WTC11 (cell line): ENCODE data around the gene MAPKAP1. TPM values are rescaled to one million over a fixed set of nuclear protein-coding genes. Genes with fewer than 3 reads are reported as not detected.

Source experiments
- AFF4 ChIP-seq: sonication (generic); formaldehyde crosslinking; IDR thresholded peaks from 2 replicates; pipeline ENCODE4 v1.8.1; 2023; ENCODE audit warnings: mild to moderate bottlenecking, missing genetic modification reagents, borderline replicate concordance
- ATF3 ChIP-seq: sonication (generic); formaldehyde crosslinking; conservative IDR thresholded peaks from 2 replicates; pipeline ENCODE4 v1.8.1; 2022; ENCODE audit warnings: mild to moderate bottlenecking, missing genetic modification reagents
- CDX4 ChIP-seq: fragments of 250-450 bp; sonication (Bioruptor Pico); IDR thresholded peaks from 2 replicates; pipeline ENCODE4 v1.9.0; 2021; ENCODE audit warnings: moderate library complexity, mild to moderate bottlenecking, inconsistent platforms, borderline replicate concordance
- CTCF ChIP-seq: fragments of 200-600 bp; IDR thresholded peaks from 2 replicates; pipeline ENCODE4 v1.8.0; 2022; ENCODE audit warnings: antibody characterized with exemption
- E2F4 ChIP-seq: sonication (generic); formaldehyde crosslinking; IDR thresholded peaks from 2 replicates; pipeline ENCODE4 v1.8.1; 2022; ENCODE audit warnings: low read depth, mild to moderate bottlenecking, moderate library complexity, missing genetic modification reagents, borderline replicate concordance
- E2F5 ChIP-seq: sonication (generic); formaldehyde crosslinking; IDR thresholded peaks from 2 replicates; pipeline ENCODE4 v1.8.1; 2022; ENCODE audit warnings: mild to moderate bottlenecking, moderate library complexity, missing genetic modification reagents
- ELF4 ChIP-seq: sonication (generic); formaldehyde crosslinking; IDR thresholded peaks from 2 replicates; pipeline ENCODE4 v1.8.1; 2022; ENCODE audit warnings: low read depth, mild to moderate bottlenecking, moderate library complexity, missing genetic modification reagents
- FOXJ3 ChIP-seq: sonication (generic); formaldehyde crosslinking; IDR thresholded peaks from 2 replicates; pipeline ENCODE4 v1.9.0; 2021; ENCODE audit warnings: missing genetic modification reagents, mild to moderate bottlenecking, borderline replicate concordance
- IRF2 ChIP-seq: sonication (generic); formaldehyde crosslinking; IDR thresholded peaks from 2 replicates; pipeline ENCODE4 v1.8.0; 2022; ENCODE audit warnings: low read depth, missing genetic modification reagents, borderline replicate concordance
- NFATC4 ChIP-seq: fragments of 250-450 bp; sonication (Bioruptor Pico); IDR thresholded peaks from 2 replicates; pipeline ENCODE4 v1.9.0; 2021; ENCODE audit warnings: mild to moderate bottlenecking
- PRDM15 ChIP-seq: sonication (generic); formaldehyde crosslinking; IDR thresholded peaks from 2 replicates; pipeline ENCODE4 v1.8.0; 2022; ENCODE audit warnings: missing genetic modification reagents
- PREB ChIP-seq: sonication (generic); formaldehyde crosslinking; IDR thresholded peaks from 2 replicates; pipeline ENCODE4 v1.8.1; 2022; ENCODE audit warnings: mild to moderate bottlenecking, missing genetic modification reagents, moderate library complexity, borderline replicate concordance
- RELA ChIP-seq: sonication (generic); formaldehyde crosslinking; IDR thresholded peaks from 2 replicates; pipeline ENCODE4 v1.8.1; 2022; ENCODE audit warnings: missing genetic modification reagents, mild to moderate bottlenecking, borderline replicate concordance
- SMAD3 ChIP-seq: sonication (generic); formaldehyde crosslinking; IDR thresholded peaks from 2 replicates; pipeline ENCODE4 v1.8.0; 2022; ENCODE audit warnings: missing genetic modification reagents, mild to moderate bottlenecking, borderline replicate concordance
- STAT6 ChIP-seq: sonication (generic); formaldehyde crosslinking; conservative IDR thresholded peaks from 2 replicates; pipeline ENCODE4 v1.8.1; 2023; ENCODE audit warnings: mild to moderate bottlenecking, low read depth, missing genetic modification reagents, moderate library complexity
- TEAD4 ChIP-seq: sonication (generic); formaldehyde crosslinking; IDR thresholded peaks from 2 replicates; pipeline ENCODE4 v1.8.0; 2022; ENCODE audit warnings: mild to moderate bottlenecking, missing genetic modification reagents
- ZNF121 ChIP-seq: sonication (generic); formaldehyde crosslinking; IDR thresholded peaks from 2 replicates; pipeline ENCODE4 v1.8.0; 2023; ENCODE audit warnings: missing genetic modification reagents
- ZNF138 ChIP-seq: sonication (generic); formaldehyde crosslinking; conservative IDR thresholded peaks from 2 replicates; pipeline ENCODE4 v1.8.1; 2022; ENCODE audit warnings: mild to moderate bottlenecking, moderate library complexity, missing genetic modification reagents
- total RNA-seq: library from RNA; stranded (reverse); gene quantifications from 3 replicates; pipeline ENCODE4 v1.2.3, GENCODE V29; 2021

Gene MAPKAP1
- total RNA-seq, 1 experiment from 2014 or later, result 111 TPM

- peak; percentile 96 for TF ChIP-seq ZNF138
- TF ChIP-seq ATF3, result peak; percentile 78; the same call in 1 of the 2 replicates
- TF ChIP-seq ELF4 (CRISPR knock-in tag), result no peak; the same call in 1 of the 2 replicates
- TF ChIP-seq NFATC4, result peak; percentile 34; the same call in 1 of the 2 replicates
- TF ChIP-seq CDX4 (CRISPR knock-in tag), result no peak
- peak; percentile 89; the same call in 1 of the 2 replicates for TF ChIP-seq SMAD3 (CRISPR knock-in tag)
- TF ChIP-seq PREB (CRISPR knock-in tag), result peak; percentile 84; the same call in 1 of the 2 replicates
- no peak for TF ChIP-seq CTCF
- 0 out of 2 replicates have a peak, but pooled peaks have one; percentile 26 for TF ChIP-seq STAT6 (CRISPR knock-in tag)
- 0 out of 2 replicates have a peak, but pooled peaks have one; percentile 77 for TF ChIP-seq IRF2
- 0 out of 2 replicates have a peak, but pooled peaks have one; percentile 47 for TF ChIP-seq E2F4 (CRISPR knock-in tag)
- TF ChIP-seq E2F5 (CRISPR knock-in tag), result peak; percentile 99
- TF ChIP-seq TEAD4 (CRISPR knock-in tag), result no peak
- peak; percentile 92; the same call in 1 of the 2 replicates for TF ChIP-seq RELA (CRISPR knock-in tag)
- no peak for TF ChIP-seq FOXJ3
- TF ChIP-seq ZNF121 (CRISPR knock-in tag), result no peak
- TF ChIP-seq PRDM15 (CRISPR knock-in tag), result peak; percentile 87
- peak; percentile 96 for TF ChIP-seq AFF4 (CRISPR knock-in tag)
These were observed 39.2 kb upstream of the MAPKAP1 start (continued) for GRCh38 chr9:125746017-125746773.
